Lung (tissue), 12 donors: Measurements from ENCODE around the gene ANP32A. TPM values are rescaled to one million over a fixed set of nuclear protein-coding genes. Genes with fewer than 3 reads are reported as not detected.

Source experiments
- ATAC-seq: fragments of 200-7000 bp; cut with Tn5 transposase; one replicate; pipeline ENCODE4 v1.9.1; 2020; ENCODE audit warnings: moderate number of reproducible peaks; ENCODE audit not compliant: insufficient read depth, low FRiP score
- DNase-seq, 3 donors: peaks; one replicate each; pipeline ENCODE4 v3.0.0-alpha.2; 2013 to 2017
- H3K27ac ChIP-seq, 2 donors: one replicate each; pipeline ENCODE4 v1.5.1; 2013; ENCODE audit warnings: mild to moderate bottlenecking in 2 of 2, moderate library complexity in 2 of 2, control low read depth in 1 of 2, inconsistent platforms in 1 of 2, low read depth in 1 of 2, low read length in 1 of 2
- H3K27me3 ChIP-seq, 3 donors: one replicate each; pipeline ENCODE4 v1.5.1; 2013; ENCODE audit warnings: low read length in 2 of 3; ENCODE audit not compliant: control insufficient read depth in 3 of 3, insufficient read depth in 3 of 3
- H3K36me3 ChIP-seq, 4 donors: one replicate each; pipeline ENCODE4 v1.5.1; 2013; ENCODE audit warnings: low read length in 4 of 4, mild to moderate bottlenecking in 1 of 4, moderate library complexity in 1 of 4; ENCODE audit not compliant: control insufficient read depth in 4 of 4, insufficient read depth in 4 of 4
- H3K4me1 ChIP-seq, 5 donors: one replicate each; pipeline ENCODE4 v1.5.1; 2013; ENCODE audit warnings: low read length in 5 of 5, mild to moderate bottlenecking in 2 of 5, moderate library complexity in 1 of 5; ENCODE audit not compliant: control insufficient read depth in 5 of 5, insufficient read depth in 5 of 5
- H3K4me3 ChIP-seq: one replicate; pipeline ENCODE4 v1.5.1; 2013; ENCODE audit warnings: mild to moderate bottlenecking, control low read depth, moderate library complexity
- H3K9ac ChIP-seq, 2 donors: one replicate each; pipeline ENCODE4 v1.5.1; 2013; ENCODE audit warnings: low read length in 2 of 2, control low read depth in 1 of 2; ENCODE audit not compliant: insufficient read depth in 1 of 2
- H3K9me3 ChIP-seq, 4 donors: one replicate each; pipeline ENCODE4 v1.5.1; 2013; ENCODE audit warnings: low read length in 3 of 4, mild to moderate bottlenecking in 1 of 4, moderate library complexity in 1 of 4; ENCODE audit not compliant: control insufficient read depth in 4 of 4, insufficient read depth in 3 of 4
- WGBS, 2 donors: extraction: QIAGEN DNeasy Blood & Tissue Kit; methylation state at CpG; one replicate each; pipeline ENCODE4 v1.1.7; 2013; 5-methylcytosine and 5-hydroxymethylcytosine counted together
- polyA plus RNA-seq, 2 donors: library from polyadenylated mRNA; stranded (reverse); fragments of 200-250 nt; gene quantifications; one replicate each; pipeline ENCODE4 v1.2.1, GENCODE V29; 2013
- total RNA-seq, 2 donors: library from RNA; depleted of rRNA in 1 of 2; stranded (reverse); fragments of >200 nt in 1 of 2; gene quantifications; one replicate each; pipeline ENCODE4 v1.2.1, GENCODE V29; 2014 to 2021
- TF ChIP-seq, protein P1 (sequence below): IDR thresholded peaks from 2 replicates; pipeline ENCODE4 v1.5.1; 2012; ENCODE audit warnings: mild to moderate bottlenecking; ENCODE audit errors: control extremely low read depth, extremely low read depth
- donor health status: control.
- donor health status: control.
- donor health status: Bipolar disorder and iron deficiency.
- donor health status: healthy.
- donor health status: DM: yes; HTN: yes; CAD: no.

The ANP32A gene
- total and polyA plus RNA-seq, 4 donors = 105 to 197 (median 113) TPM

DNA sequence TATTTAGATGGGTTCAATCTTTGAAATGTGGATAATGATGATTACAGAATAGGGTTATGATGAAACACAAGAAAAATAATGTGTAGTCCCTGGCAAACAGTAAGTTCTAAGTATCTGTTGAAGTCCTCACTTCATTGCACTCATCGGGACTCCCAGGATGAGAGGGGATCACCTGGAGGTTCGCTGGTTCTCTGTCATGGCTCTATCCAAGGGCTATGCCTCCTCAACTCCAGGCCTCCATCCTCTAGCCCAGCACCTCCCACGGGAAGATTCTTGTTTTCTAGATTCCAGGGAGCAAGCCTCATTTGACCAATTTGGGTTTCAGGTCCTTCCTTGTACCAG, 45.5 kb downstream of the ANP32A start:
- TF ChIP-seq, protein P1, sequence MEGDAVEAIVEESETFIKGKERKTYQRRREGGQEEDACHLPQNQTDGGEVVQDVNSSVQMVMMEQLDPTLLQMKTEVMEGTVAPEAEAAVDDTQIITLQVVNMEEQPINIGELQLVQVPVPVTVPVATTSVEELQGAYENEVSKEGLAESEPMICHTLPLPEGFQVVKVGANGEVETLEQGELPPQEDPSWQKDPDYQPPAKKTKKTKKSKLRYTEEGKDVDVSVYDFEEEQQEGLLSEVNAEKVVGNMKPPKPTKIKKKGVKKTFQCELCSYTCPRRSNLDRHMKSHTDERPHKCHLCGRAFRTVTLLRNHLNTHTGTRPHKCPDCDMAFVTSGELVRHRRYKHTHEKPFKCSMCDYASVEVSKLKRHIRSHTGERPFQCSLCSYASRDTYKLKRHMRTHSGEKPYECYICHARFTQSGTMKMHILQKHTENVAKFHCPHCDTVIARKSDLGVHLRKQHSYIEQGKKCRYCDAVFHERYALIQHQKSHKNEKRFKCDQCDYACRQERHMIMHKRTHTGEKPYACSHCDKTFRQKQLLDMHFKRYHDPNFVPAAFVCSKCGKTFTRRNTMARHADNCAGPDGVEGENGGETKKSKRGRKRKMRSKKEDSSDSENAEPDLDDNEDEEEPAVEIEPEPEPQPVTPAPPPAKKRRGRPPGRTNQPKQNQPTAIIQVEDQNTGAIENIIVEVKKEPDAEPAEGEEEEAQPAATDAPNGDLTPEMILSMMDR = no peak
- no peaks in the 10 kb centered on the region for H3K27me3 ChIP-seq
- WGBS, 2 donors = 88 to 91% methylated on average over 3 of the region's 3 CpGs
- peaks cover 0 to 15% (median 12%) of the 10 kb centered on the region in 4 donors for H3K36me3 ChIP-seq
- DNase-seq (no peak), ATAC-seq (no peak)
- peaks cover 0 to 2% (median 0%) of the 10 kb centered on the region in 4 donors for H3K9me3 ChIP-seq
- H3K27ac ChIP-seq = no peak overlapping the region
- peaks cover 0 to 28% (median 8%) of the 10 kb centered on the region in 5 donors for H3K4me1 ChIP-seq
- H3K4me3 ChIP-seq = no peak overlapping the region
- H3K9ac ChIP-seq = no peak overlapping the region

DNA sequence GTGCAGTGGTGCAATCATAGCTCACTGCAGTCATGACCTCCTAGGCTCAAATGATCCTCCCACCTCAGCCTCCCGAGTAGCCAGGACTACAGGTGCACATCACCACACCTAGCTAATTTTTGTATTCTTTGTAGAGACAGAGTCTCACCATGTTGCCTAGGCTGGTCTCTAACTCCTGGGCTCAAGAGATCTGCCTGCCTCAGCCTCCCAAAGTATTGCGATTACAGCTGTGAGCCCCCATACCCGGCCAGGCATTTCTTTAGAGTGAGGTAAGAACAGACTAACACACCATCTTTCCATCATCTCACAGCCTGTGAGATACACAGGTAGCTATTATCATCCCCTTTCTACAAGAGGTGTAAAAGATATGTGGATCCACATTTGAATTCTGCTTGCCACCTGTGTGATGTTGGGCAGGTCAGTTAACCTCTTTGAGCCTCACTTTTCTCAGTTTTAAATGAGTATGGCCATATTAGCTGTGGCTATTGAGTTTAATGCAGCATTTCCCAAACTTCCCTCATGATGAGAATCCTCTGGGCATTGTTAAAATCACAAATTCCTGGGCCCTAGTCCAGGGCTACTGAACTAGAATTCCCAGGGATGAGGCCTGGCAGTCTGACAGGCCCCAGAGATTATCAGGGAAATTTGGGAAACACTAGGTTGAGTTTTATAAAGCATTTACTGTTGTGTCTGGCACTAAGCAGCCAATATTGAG, 46.0 kb downstream of the ANP32A start:
- peaks cover 0 to 13% (median 9%) of the 10 kb centered on the region in 4 donors for H3K36me3 ChIP-seq
- H3K27ac ChIP-seq = no peak overlapping the region
- TF ChIP-seq, protein P1 = no peak
- ATAC-seq (no peak), DNase-seq (peak; percentile 50 to 83 (median 80))
- no peaks in the 10 kb centered on the region for H3K27me3 ChIP-seq
- no peak overlapping the region for H3K9ac ChIP-seq
- H3K9me3 ChIP-seq = peaks cover 0 to 2% (median 0%) of the 10 kb centered on the region in 4 donors
- no peak overlapping the region for H3K4me3 ChIP-seq
- WGBS, 2 donors = 96 to 98% methylated on average over 3 of the region's 3 CpGs
- peaks cover 0 to 28% (median 8%) of the 10 kb centered on the region in 5 donors for H3K4me1 ChIP-seq

DNA sequence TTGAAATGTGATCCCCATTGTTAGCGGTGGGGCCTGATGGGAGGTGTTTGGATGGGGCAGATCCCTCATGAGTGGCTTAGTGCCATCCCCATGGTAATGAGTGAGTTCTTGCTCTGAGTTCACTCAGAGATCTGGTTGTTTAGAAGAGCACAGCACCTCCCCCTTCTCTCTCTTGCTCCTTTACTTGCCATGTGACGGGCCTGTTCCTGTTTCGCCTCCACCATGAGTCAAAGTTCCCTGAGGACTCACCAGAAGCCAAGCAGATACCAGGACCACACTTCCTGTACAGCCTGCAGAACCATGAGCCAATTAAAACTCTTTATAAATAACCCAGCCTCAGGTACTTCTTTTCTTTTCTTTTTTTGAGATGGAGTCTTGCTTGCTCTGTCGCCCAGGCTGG, 46.6 kb downstream of the ANP32A start:
- 91 to 94% methylated on average over 4 of the region's 4 CpGs for WGBS, 2 donors
- Histone ChIP-seq H3K27ac (no peak overlapping the region), H3K36me3 (peaks cover 0 to 13% (median 4%) of the 10 kb centered on the region in 4 donors), H3K27me3 (no peaks in the 10 kb centered on the region), H3K9me3 (peaks cover 0 to 2% (median 0%) of the 10 kb centered on the region in 4 donors), H3K4me1 (peaks cover 0 to 28% (median 8%) of the 10 kb centered on the region in 5 donors), H3K4me3 (no peak overlapping the region), H3K9ac (no peak overlapping the region)
- ATAC-seq (no peak), DNase-seq (no peak)
- TF ChIP-seq, protein P1 = no peak

DNA sequence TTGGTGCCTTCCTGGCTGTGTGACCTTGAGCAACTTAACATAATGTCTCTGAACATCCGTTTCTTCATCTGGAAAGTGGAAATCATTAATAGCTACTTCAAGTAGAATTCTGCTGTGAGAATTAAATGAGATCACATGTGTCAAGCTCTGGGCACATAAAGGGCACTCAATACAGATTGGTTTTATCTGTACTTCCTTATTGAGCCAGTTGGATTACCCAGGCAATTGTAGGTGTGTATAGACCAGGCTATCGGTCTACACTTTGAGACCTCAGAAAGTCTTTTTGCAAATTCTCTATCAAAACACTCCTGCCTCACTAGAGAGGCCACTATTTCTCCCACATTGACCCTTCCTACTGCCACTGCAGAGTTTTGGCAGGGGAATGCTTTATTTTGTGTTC, 47.7 kb downstream of the ANP32A start:
- H3K36me3 ChIP-seq = peaks cover 0 to 12% (median 3%) of the 10 kb centered on the region in 4 donors
- no peaks in the 10 kb centered on the region for H3K27me3 ChIP-seq
- TF ChIP-seq, protein P1 = no peak
- no peak overlapping the region for H3K27ac ChIP-seq
- WGBS, 2 donors = 79 to 81% methylated on average over 2 of the region's 2 CpGs
- H3K9me3 ChIP-seq = peaks cover 0 to 2% (median 0%) of the 10 kb centered on the region in 4 donors
- no peak for DNase-seq
- ATAC-seq = no peak
- H3K4me1 ChIP-seq = peaks cover 0 to 28% (median 8%) of the 10 kb centered on the region in 5 donors
- H3K9ac ChIP-seq = no peak overlapping the region
- no peak overlapping the region for H3K4me3 ChIP-seq
